Lower leg skin (tissue), 3 donors: ENCODE data around the gene PTPRN2.

Experiments used
- POLR2A ChIP-seq, 2 donors: fragments of 450-650 bp; IDR thresholded peaks; one replicate each; pipeline ENCODE4 v1.6.1; 2016 to 2017; ENCODE audit warnings: antibody characterized with exemption in 2 of 2, mild to moderate bottlenecking in 1 of 2, moderate library complexity in 1 of 2
- TF ChIP-seq, protein P1 (sequence below), 3 donors: fragments of 450-650 bp; IDR thresholded peaks; one replicate each; pipeline ENCODE4 v1.5.1; 2016; ENCODE audit warnings: antibody characterized with exemption in 3 of 3, mild to moderate bottlenecking in 3 of 3, moderate library complexity in 2 of 3

DNA sequence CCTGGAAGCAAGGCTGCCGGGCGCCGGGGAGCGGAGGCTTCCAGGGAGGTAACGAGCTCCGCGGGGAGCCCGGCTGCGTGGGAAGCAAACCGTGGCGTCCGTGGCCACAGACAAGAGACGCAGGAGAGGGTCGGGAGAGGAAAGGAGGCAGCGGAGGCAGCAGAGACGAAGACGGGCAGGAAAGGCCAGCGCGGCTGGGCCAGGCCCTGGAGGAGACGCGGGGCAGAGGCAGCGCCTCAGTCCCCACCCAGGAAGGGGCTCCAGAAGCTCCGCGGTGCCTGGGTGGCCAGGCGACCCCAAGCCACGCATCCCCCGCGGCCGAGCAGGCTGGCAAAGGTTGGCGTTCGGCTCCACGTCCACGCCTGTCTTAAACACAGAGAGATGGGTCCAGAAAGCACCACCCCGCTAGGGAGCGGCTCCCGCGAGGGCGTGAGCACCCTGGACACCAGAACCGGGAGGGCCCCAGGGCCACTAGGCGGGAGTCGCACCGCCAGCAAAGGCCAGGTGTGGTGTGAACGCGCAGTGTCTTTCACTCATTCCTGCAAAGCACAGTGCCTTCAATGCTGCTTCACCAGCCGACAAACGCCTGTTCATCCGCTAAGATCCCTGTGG, 97.3 kb downstream of the PTPRN2 start:
- TF ChIP-seq, protein P1, sequence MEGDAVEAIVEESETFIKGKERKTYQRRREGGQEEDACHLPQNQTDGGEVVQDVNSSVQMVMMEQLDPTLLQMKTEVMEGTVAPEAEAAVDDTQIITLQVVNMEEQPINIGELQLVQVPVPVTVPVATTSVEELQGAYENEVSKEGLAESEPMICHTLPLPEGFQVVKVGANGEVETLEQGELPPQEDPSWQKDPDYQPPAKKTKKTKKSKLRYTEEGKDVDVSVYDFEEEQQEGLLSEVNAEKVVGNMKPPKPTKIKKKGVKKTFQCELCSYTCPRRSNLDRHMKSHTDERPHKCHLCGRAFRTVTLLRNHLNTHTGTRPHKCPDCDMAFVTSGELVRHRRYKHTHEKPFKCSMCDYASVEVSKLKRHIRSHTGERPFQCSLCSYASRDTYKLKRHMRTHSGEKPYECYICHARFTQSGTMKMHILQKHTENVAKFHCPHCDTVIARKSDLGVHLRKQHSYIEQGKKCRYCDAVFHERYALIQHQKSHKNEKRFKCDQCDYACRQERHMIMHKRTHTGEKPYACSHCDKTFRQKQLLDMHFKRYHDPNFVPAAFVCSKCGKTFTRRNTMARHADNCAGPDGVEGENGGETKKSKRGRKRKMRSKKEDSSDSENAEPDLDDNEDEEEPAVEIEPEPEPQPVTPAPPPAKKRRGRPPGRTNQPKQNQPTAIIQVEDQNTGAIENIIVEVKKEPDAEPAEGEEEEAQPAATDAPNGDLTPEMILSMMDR (IDR thresholded peaks at IDR 0.05) = no peak
- no peak for TF ChIP-seq POLR2A (IDR thresholded peaks at IDR 0.05)
